HG02759 (cell line): ENCODE measurements around the gene SNTB2.
"Not testable (repeated sequence)": the region's sequence is repeated elsewhere in the genome, so short reads cannot be mapped to it uniquely, and the experiment has no call there.

ENCODE experiments used
- ATAC-seq: cut with Tn5 transposase; IDR thresholded peaks from one replicate; pipeline ENCODE4 v1.9.1; 2021; ENCODE audit warnings: mild to moderate bottlenecking, moderate library complexity; ENCODE audit not compliant: unreplicated experiment

The SNTB2 gene

GRCh38 chr16:69186642-69187445 is at the start of gene SNTB2:
Gene SNTB2 (plus strand): TSS chr16:69187164. CDS start chr16:69187167, 3 bp downstream.
- peak; percentile 81 for ATAC-seq

DNA sequence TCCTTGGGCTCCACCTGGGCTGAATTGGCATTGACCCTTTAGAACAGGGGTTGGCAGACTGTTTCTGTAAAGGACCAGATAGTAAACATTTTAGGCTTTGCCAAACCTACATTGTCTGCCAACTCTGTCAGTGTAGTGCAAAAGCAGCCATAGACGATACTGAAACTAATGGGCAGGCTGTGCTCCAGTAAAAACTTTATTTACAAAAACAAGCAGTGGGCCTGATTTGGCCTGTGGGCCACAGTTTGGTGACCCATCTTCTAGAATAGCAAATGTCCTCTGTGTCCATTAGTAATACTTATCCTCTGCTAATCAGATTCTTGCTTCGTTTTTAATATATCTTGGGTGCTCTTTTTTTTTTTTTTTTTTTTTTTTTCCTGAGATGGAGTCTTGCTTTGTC is 48.4 kb upstream of the SNTB2 start:
- no peak for ATAC-seq

GRCh38 chr16:69139464-69139863 is 47.5 kb upstream of the SNTB2 start:
- ATAC-seq: not testable (repeated sequence)

DNA sequence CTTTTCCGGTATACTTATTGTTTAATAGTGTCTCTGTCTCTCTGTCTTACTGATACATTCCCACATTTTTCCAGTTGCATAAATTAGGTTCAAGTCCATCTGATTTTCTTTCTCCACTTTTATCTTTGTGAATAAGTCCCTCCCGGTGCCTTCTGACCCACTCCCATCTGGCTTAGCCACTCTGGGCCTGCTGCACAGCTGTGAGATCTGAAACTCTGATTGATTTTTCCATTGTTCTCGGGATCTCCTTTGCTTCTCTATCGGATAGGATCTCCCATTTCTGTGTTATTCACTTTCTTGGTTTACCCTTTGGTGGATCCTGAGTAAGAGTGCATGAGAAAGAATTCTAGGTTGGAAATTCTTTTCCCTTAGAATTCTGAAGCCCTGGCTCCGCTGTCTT is 46.0 kb upstream of the SNTB2 start:
- ATAC-seq: no peak

DNA sequence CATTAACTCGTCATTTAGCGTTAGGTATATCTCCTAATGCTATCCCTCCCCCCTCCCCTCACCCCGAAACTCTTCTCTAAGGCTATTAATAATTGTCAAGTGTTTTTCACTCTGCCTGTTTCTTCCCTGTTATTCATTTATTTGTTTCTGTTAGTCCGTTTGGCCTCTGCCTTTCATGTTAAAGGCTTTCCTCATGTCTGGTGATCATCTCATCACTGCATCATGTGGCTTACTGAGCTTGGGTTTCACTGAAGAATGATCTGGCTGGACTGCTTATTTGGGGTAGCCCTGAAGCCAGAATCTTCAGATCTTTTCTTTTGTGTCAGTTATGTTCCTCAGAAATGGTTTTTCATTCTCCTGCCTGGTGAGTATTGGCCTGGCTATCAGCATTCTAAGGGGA is 45.0 kb upstream of the SNTB2 start:
- no peak for ATAC-seq

DNA sequence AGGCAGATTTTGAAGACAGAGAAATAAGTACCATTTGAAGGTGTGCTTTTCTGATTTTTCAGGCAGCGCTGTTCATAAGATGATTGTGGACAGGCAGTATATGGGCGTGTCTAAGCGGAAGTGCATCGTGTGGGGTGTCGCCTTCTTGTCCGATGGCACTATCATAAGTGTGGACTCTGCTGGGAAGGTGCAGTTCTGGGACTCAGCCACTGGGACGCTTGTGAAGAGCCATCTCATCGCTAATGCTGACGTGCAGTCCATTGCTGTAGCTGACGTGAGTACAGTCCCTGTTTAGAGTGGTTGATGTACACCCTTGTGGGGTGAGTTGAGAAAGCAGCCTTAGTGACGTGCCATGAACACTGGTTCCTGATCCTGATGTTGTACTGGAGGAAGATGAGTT is 43.8 kb upstream of the SNTB2 start:
- no peak for ATAC-seq

DNA sequence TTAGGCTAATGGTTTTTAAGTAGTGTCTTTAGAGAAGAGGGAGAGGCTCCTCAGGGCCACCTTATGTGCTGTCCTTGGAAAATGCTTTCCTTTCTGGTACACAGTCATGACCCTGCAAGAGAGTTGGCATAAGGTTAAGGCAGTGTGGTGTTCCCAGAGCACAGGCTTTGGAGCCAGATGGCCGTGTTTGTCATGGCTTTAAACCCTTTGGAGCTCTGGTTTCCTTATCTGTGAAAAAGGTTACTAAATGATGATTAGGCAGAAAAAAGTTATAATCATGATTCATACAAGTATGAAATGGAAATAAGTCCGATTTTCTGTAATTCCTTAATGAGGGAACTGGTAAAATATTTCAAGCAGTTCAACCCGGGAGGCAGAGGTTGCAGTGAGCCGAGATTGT is 41.3 kb upstream of the SNTB2 start:
- ATAC-seq: no peak

DNA sequence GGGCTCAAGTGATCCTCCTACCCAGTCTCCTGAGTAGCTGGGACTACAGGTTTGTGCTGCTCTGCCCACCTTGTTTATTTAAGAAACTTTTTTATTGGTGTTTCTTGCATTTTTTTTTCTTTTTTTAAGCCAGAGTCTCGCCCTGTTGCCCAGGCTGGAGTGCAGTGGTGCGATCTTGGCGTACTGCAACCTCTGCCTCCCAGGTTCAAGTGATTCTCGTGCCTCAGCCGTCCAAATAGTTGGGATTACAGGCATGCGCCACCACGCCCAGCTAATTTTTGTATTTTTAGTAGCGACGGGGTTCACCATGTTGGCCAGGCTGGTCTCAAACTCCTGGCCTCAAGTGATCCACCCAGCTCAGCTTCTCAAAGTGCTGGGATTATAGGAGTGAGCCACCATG is 37.3 kb upstream of the SNTB2 start:
- not testable (repeated sequence) for ATAC-seq

GRCh38 chr16:69150146-69150865 is 36.7 kb upstream of the SNTB2 start:
- no peak for ATAC-seq

DNA sequence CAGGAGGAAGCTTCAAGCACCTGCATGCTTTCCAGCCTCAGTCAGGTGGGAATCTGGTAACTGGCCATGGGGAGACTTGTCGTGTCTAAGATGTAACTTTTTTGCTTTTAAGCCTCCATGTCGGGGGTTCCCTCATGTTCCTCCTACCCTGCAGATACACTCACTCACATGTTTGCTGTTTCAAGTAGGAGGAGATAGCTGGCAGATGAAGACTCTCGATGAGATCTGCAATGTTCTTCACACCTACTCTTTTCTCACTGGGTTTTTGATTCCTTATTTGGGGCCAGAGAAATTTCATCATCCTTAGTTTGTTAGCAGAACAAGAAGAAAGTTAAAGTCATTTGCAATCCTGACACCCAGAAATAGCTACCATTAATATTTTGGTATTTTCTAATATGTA is 29.8 kb upstream of the SNTB2 start:
- ATAC-seq: no peak

- no peak for ATAC-seq
Observed at GRCh38 chr16:69160192-69160591, 26.8 kb upstream of the SNTB2 start.

GRCh38 chr16:69165584-69165983 is 21.4 kb upstream of the SNTB2 start:
- ATAC-seq: no peak

DNA sequence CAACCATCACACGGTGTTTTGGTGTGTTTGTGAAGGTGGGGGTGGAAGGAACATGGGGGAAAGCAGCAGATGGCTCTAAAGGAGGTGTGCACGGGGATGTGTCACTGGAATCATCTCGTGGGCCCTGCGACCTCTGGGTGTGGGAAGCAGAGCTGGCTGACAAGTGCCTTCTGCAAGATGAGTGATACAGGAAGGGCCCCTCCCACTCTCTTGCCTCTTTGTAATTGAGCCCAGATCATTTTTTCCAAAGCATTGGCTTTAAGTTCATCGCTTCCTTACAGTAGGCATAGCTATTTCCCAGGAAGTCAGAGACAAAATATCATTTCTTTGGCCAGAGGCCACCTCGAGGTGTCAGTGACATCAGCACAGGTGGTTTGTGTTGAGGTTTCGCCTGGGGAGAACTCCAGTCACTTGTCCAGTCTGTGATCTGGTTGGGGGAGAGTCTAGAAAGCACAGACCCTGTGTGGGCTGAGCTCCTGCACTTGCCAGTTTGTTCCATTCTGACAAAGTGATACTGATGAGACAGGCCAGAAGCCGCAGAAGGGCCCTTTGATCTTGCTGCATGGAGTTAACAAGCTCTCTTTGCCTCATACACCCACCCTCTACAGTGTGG is 20.6 kb upstream of the SNTB2 start:
- no peak for ATAC-seq

GRCh38 chr16:69166946-69167930 is 19.7 kb upstream of the SNTB2 start:
- ATAC-seq: no peak

DNA sequence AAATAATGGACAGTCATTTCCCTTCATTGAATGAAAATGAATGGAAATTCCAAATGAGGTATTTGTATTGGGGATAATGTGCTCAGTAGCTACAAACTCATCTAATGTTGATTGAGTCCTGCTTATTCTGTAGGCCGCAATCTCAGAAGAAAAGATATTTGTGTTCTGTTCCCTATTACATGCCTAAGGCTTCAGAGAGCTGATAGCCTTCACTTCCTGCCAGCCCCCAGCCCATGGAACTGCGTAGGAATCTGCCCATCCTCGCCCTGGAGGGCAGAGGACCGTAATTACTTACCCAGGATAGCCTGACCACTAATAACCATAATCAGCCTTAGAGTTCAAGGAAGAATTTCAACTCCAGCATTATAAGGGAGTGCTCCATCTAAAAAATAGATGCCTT is 17.9 kb upstream of the SNTB2 start:
- no peak for ATAC-seq

DNA sequence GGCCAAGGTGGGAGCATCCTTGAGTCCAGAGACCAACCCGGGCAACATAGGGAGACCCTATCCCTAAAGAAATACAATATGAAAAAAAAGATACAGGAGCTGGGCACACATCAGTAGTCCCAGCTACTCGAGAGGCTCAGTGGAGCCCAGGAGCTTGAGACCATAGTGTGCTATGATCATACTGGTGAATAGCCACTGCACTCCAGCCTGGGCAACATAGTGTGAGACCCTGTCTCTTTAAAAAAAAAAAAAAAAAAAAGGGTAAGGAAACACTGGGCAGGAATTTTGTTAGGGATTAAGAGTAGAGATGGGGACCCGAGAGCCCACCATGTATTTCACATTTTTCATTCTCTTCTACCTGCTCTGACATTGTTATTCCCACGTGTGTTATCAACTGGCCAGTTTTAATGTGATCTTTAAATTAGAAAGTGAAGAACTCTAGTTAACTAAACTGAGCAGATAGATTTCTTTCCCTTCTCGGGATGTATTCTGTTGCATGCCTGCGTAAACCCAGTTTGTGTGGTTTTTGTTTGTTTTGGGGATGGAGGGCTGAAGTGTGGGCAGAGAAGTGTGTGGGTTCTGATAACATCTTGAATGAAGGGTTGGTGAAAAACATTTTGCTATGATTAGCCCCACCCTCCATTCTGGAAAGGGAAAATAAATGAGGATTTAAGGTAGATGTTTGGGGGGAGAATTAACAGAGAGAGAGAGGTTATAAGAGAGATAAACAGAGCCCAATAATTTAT is 17.2 kb upstream of the SNTB2 start:
- ATAC-seq: no peak

- ATAC-seq: no peak
Observed at GRCh38 chr16:69171325-69172084, 15.5 kb upstream of the SNTB2 start.

GRCh38 chr16:69176033-69176800 is 10.7 kb upstream of the SNTB2 start:
- ATAC-seq: no peak
